Body of pancreas (tissue), 4 donors: Measurements from ENCODE around the gene MUC5B.
A peak's percentile ranks its signal among the peaks of the same experiment; 100 is the strongest.

ENCODE experiments used
- CTCF ChIP-seq, 7 experiments: fragments of 450-650 bp in 4 of 7; fragments of 200-600 bp in 3 of 7; sonication (generic) in 3 of 7; IDR thresholded peaks; one replicate each; pipeline ENCODE4 v1.5.1; 2016 to 2019; ENCODE audit warnings: antibody characterized with exemption in 7 of 7
- POLR2A ChIP-seq, 3 donors: fragments of 450-650 bp; IDR thresholded peaks; one replicate each; pipeline ENCODE4 v1.6.1; 2016; ENCODE audit warnings: antibody characterized with exemption in 3 of 3, mild to moderate bottlenecking in 2 of 3

DNA sequence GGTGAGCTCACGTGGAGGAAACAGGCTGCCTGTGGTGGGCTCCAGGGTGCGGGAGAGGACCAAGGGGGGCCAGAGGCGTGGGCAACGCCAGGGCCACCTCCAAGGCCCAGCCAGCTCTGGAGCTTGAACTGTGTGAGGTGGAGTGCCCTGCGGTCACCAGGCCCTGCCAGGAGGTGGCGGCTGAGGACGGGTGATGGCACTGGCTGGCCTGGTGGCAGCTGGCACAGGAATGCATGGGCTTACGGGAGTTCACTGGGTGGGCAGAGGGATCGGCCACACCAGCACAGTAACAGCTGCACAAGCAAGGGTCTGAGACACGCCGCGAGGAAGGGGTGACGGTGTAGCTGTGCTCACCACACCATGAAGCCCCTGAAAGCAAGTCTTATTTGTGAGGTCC lies 70.8 kb downstream of the MUC5B start:
- TF ChIP-seq POLR2A (IDR thresholded peaks at IDR 0.05), result no peak
- peak; percentile 8 to 63 (median 40) for TF ChIP-seq CTCF (IDR thresholded peaks at IDR 0.05)
